Upper lobe of right lung (tissue), 1 donor: ENCODE data around the gene PGAM1. TPM values are rescaled to one million over a fixed set of nuclear protein-coding genes. Genes with fewer than 3 reads are reported as not detected.

ENCODE experiments used
- ATAC-seq: fragments of 200-7000 bp; cut with Tn5 transposase; one replicate; pipeline ENCODE4 v1.9.1; 2020; ENCODE audit warnings: mild to moderate bottlenecking, moderate library complexity
- DNase-seq: peaks from one replicate; pipeline ENCODE4 v3.0.0-alpha.2; 2020
- H3K27ac ChIP-seq: fragments of 200-600 bp; one replicate; pipeline ENCODE4 v1.8.0; 2022
- H3K27me3 ChIP-seq: fragments of 200-600 bp; one replicate; pipeline ENCODE4 v1.8.0; 2022; ENCODE audit warnings: mild to moderate bottlenecking
- H3K36me3 ChIP-seq: fragments of 200-600 bp; one replicate; pipeline ENCODE4 v1.8.0; 2022
- H3K4me1 ChIP-seq: fragments of 200-600 bp; one replicate; pipeline ENCODE4 v1.8.0; 2022
- H3K4me3 ChIP-seq: fragments of 200-600 bp; one replicate; pipeline ENCODE4 v1.8.0; 2022; ENCODE audit warnings: mild to moderate bottlenecking
- H3K9me3 ChIP-seq: fragments of 200-600 bp; one replicate; pipeline ENCODE4 v1.8.0; 2022
- intact Hi-C: fragments of 100-400 bp; cut with DNase I; formaldehyde crosslinking; loops from one replicate; pipeline ENCODE4 v1.11.0; 2022
- total RNA-seq: library from RNA; stranded (reverse); fragmentation: NEBNext Ultra II Directional; extraction: Animal tissue kit (Norgen Biotek cat#: 25700); gene quantifications from one replicate; pipeline ENCODE4 v1.2.1, GENCODE V29; 2021
- TF ChIP-seq, protein P1 (sequence below): fragments of 200-600 bp; IDR thresholded peaks from one replicate; pipeline ENCODE4 v1.8.0; 2022; ENCODE audit warnings: antibody characterized with exemption
- donor health status: DM: no; HTN: yes; CAD: no; lungs with severe emphysema.

PGAM1 gene
- total RNA-seq, 1 donor from 2014 or later: 139 TPM

DNA sequence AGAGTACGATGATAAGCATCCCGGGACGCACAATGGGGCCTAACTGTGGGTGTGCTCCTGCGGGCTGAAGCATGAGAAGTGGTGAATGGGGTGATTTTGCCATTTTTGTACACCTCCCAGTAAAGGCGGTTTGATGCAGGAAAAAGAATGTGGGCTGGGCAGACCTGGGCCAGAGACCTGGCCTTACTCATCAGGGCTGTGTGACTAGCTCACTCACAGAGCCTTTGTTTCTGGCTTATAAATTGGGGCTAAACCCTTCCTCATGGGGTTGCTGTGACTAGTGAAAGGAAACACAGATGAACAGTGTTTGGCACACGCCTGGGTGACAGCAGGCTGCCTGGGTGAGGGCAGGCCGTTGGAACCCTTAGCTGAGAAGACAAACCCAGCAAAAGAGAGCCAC lies 42.8 kb upstream of the PGAM1 start:
- Histone ChIP-seq H3K27me3 (no peaks in the 10 kb centered on the region), H3K9me3 (no peaks in the 10 kb centered on the region), H3K4me3 (no peak overlapping the region), H3K27ac (no peak overlapping the region), H3K36me3 (peaks cover 31% of the 10 kb centered on the region), H3K4me1 (no peaks in the 10 kb centered on the region)
- no peak for ATAC-seq
- DNase-seq: no peak
- intact Hi-C loops: no loop called here
- TF ChIP-seq, protein P1, sequence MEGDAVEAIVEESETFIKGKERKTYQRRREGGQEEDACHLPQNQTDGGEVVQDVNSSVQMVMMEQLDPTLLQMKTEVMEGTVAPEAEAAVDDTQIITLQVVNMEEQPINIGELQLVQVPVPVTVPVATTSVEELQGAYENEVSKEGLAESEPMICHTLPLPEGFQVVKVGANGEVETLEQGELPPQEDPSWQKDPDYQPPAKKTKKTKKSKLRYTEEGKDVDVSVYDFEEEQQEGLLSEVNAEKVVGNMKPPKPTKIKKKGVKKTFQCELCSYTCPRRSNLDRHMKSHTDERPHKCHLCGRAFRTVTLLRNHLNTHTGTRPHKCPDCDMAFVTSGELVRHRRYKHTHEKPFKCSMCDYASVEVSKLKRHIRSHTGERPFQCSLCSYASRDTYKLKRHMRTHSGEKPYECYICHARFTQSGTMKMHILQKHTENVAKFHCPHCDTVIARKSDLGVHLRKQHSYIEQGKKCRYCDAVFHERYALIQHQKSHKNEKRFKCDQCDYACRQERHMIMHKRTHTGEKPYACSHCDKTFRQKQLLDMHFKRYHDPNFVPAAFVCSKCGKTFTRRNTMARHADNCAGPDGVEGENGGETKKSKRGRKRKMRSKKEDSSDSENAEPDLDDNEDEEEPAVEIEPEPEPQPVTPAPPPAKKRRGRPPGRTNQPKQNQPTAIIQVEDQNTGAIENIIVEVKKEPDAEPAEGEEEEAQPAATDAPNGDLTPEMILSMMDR: no peak

- intact Hi-C loops: no loop called here
These were observed 41.8 kb upstream of the PGAM1 start for GRCh38 chr10:97384156-97384555.

DNA sequence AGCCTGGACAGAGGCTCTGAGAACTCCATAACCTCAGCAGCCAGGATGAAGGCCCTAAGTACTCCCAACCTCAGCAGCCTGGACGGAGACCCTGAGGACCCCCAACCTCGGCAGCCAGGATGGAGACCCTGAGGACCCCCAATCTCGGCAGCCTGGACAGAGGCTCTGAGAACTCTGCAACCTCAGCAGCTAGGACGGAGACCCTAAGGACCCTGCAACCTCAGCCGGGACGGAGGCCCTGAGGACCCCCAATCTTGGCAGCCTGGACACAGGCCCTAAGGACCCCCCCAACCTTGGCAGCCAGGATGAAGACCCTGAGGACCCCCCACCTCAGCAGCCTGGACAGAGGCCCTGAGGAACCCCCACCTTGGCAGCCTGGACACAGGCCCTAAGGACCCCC lies 41.4 kb upstream of the PGAM1 start:
- no peak for ATAC-seq
- H3K36me3 ChIP-seq: peaks cover 24% of the 10 kb centered on the region

More at GRCh38 chr10:97384156-97384555, 41.8 kb upstream of the PGAM1 start:
- no peaks in the 10 kb centered on the region for H3K9me3 ChIP-seq
- H3K4me1 ChIP-seq: no peaks in the 10 kb centered on the region
- H3K4me3 ChIP-seq: no peak overlapping the region
- DNase-seq: no peak
- H3K27me3 ChIP-seq: no peaks in the 10 kb centered on the region
- H3K27ac ChIP-seq: no peak overlapping the region
- TF ChIP-seq, protein P1: no peak
- H3K36me3 ChIP-seq: peaks cover 26% of the 10 kb centered on the region
- no peak for ATAC-seq

GRCh38 chr10:97385565-97385964 lies 40.4 kb upstream of the PGAM1 start:
- Histone ChIP-seq H3K9me3 (no peaks in the 10 kb centered on the region), H3K27me3 (no peaks in the 10 kb centered on the region), H3K4me1 (no peaks in the 10 kb centered on the region), H3K4me3 (no peak overlapping the region), H3K36me3 (peaks cover 31% of the 10 kb centered on the region), H3K27ac (no peak overlapping the region)
- TF ChIP-seq, protein P1: no peak
- no peak for DNase-seq
- intact Hi-C loops: no loop called here
- no peak for ATAC-seq

More for the DNA sequence above, 41.4 kb upstream of the PGAM1 start:
- no peak for DNase-seq
- H3K9me3 ChIP-seq: no peaks in the 10 kb centered on the region
- H3K4me1 ChIP-seq: no peaks in the 10 kb centered on the region
- intact Hi-C loops: no loop called here
- TF ChIP-seq, protein P1: no peak
- H3K27me3 ChIP-seq: no peaks in the 10 kb centered on the region
- H3K27ac ChIP-seq: no peak overlapping the region
- no peak overlapping the region for H3K4me3 ChIP-seq

- Histone ChIP-seq H3K36me3 (peaks cover 31% of the 10 kb centered on the region), H3K27me3 (no peaks in the 10 kb centered on the region), H3K27ac (no peak overlapping the region), H3K9me3 (no peaks in the 10 kb centered on the region), H3K4me1 (no peaks in the 10 kb centered on the region), H3K4me3 (no peak overlapping the region)
- TF ChIP-seq, protein P1: no peak
- ATAC-seq (peak; percentile 42), DNase-seq (no peak)
- intact Hi-C loops: no loop called here
These were observed 37.8 kb upstream of the PGAM1 start for GRCh38 chr10:97388152-97388551.

GRCh38 chr10:97390091-97390490 lies 35.9 kb upstream of the PGAM1 start:
- ATAC-seq: peak; percentile 63
- Histone ChIP-seq H3K27ac (no peak overlapping the region), H3K4me3 (no peak overlapping the region), H3K4me1 (no peaks in the 10 kb centered on the region), H3K9me3 (no peaks in the 10 kb centered on the region), H3K27me3 (no peaks in the 10 kb centered on the region), H3K36me3 (peaks cover 49% of the 10 kb centered on the region)
- no peak for DNase-seq
- intact Hi-C loops: no loop called here
- TF ChIP-seq, protein P1: no peak
